ENCODE data around the gene P2RY13.

DNA sequence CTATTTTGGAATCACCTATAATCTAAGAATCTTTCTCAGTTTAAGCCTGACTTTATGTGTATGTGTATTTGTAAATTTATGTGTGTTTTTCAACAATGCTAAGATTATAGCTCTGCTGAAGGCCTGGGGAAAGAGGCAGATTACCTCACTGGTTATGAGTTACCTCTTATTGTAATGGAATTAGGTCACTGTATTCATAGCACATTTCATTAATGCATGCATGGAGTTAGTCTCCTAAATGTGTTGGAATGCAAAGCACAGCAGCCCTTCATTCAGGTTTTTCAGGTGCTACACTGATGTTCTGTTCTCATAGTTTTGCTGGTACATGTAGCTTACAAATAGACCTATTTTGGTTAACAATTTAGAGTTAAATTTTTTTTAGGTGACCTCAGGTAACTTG lies 22.2 kb downstream of the P2RY13 start:
- TF ChIP-seq, protein P1, sequence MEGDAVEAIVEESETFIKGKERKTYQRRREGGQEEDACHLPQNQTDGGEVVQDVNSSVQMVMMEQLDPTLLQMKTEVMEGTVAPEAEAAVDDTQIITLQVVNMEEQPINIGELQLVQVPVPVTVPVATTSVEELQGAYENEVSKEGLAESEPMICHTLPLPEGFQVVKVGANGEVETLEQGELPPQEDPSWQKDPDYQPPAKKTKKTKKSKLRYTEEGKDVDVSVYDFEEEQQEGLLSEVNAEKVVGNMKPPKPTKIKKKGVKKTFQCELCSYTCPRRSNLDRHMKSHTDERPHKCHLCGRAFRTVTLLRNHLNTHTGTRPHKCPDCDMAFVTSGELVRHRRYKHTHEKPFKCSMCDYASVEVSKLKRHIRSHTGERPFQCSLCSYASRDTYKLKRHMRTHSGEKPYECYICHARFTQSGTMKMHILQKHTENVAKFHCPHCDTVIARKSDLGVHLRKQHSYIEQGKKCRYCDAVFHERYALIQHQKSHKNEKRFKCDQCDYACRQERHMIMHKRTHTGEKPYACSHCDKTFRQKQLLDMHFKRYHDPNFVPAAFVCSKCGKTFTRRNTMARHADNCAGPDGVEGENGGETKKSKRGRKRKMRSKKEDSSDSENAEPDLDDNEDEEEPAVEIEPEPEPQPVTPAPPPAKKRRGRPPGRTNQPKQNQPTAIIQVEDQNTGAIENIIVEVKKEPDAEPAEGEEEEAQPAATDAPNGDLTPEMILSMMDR (IDR thresholded peaks at IDR 0.05 in 2 of 3, conservative IDR thresholded peaks at IDR 0.05 in 1 of 3; ENCODE audit: control insufficient read depth in 2 of 3, extremely low read depth in 1 of 3, insufficient read depth in 1 of 3, low read depth in 3 of 3, low read length in 3 of 3): no peak
- TF ChIP-seq, protein P2, sequence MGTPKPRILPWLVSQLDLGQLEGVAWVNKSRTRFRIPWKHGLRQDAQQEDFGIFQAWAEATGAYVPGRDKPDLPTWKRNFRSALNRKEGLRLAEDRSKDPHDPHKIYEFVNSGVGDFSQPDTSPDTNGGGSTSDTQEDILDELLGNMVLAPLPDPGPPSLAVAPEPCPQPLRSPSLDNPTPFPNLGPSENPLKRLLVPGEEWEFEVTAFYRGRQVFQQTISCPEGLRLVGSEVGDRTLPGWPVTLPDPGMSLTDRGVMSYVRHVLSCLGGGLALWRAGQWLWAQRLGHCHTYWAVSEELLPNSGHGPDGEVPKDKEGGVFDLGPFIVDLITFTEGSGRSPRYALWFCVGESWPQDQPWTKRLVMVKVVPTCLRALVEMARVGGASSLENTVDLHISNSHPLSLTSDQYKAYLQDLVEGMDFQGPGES (IDR thresholded peaks at IDR 0.05): no peak
- TF ChIP-seq ZNF274 (IDR thresholded peaks at IDR 0.05; ENCODE audit: insufficient read depth, insufficient read length): no peak
- TF ChIP-seq, protein P3, sequence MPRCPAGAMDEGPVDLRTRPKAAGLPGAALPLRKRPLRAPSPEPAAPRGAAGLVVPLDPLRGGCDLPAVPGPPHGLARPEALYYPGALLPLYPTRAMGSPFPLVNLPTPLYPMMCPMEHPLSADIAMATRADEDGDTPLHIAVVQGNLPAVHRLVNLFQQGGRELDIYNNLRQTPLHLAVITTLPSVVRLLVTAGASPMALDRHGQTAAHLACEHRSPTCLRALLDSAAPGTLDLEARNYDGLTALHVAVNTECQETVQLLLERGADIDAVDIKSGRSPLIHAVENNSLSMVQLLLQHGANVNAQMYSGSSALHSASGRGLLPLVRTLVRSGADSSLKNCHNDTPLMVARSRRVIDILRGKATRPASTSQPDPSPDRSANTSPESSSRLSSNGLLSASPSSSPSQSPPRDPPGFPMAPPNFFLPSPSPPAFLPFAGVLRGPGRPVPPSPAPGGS (IDR thresholded peaks at IDR 0.05; ENCODE audit: borderline replicate concordance, insufficient read depth, low read depth, low read length, poor library complexity, severe bottlenecking): no peak
- TF ChIP-seq RAD51 (IDR thresholded peaks at IDR 0.05): no peak
- TF ChIP-seq CHD2 (IDR thresholded peaks at IDR 0.05; ENCODE audit: borderline replicate concordance, low read depth, low read length): no peak
- TF ChIP-seq SIN3A (IDR thresholded peaks at IDR 0.05; ENCODE audit: low read depth, low read length): no peak
- TF ChIP-seq CREB1 (IDR thresholded peaks at IDR 0.05; ENCODE audit: low read depth): no peak
- no peak for TF ChIP-seq CEBPB (IDR thresholded peaks at IDR 0.05; ENCODE audit: borderline replicate concordance in 1 of 2, low read depth in 2 of 2, low read length in 2 of 2)
- no peak for TF ChIP-seq FOS (IDR thresholded peaks at IDR 0.05; ENCODE audit: borderline replicate concordance, extremely low read depth, insufficient read length)
- TF ChIP-seq FOXM1 (IDR thresholded peaks at IDR 0.05; ENCODE audit: low read depth, low read length): no peak
- TF ChIP-seq NFYA (IDR thresholded peaks at IDR 0.05; ENCODE audit: borderline replicate concordance, low read depth, low read length): no peak
- TF ChIP-seq RAD21 (IDR thresholded peaks at IDR 0.05; ENCODE audit: insufficient read depth, low read depth, low read length): no peak
- TF ChIP-seq, protein P4, sequence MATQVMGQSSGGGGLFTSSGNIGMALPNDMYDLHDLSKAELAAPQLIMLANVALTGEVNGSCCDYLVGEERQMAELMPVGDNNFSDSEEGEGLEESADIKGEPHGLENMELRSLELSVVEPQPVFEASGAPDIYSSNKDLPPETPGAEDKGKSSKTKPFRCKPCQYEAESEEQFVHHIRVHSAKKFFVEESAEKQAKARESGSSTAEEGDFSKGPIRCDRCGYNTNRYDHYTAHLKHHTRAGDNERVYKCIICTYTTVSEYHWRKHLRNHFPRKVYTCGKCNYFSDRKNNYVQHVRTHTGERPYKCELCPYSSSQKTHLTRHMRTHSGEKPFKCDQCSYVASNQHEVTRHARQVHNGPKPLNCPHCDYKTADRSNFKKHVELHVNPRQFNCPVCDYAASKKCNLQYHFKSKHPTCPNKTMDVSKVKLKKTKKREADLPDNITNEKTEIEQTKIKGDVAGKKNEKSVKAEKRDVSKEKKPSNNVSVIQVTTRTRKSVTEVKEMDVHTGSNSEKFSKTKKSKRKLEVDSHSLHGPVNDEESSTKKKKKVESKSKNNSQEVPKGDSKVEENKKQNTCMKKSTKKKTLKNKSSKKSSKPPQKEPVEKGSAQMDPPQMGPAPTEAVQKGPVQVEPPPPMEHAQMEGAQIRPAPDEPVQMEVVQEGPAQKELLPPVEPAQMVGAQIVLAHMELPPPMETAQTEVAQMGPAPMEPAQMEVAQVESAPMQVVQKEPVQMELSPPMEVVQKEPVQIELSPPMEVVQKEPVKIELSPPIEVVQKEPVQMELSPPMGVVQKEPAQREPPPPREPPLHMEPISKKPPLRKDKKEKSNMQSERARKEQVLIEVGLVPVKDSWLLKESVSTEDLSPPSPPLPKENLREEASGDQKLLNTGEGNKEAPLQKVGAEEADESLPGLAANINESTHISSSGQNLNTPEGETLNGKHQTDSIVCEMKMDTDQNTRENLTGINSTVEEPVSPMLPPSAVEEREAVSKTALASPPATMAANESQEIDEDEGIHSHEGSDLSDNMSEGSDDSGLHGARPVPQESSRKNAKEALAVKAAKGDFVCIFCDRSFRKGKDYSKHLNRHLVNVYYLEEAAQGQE (IDR thresholded peaks at IDR 0.05; ENCODE audit: low read depth, low read length): no peak
